Measurements from ENCODE around the gene C4orf54.

The C4orf54 gene

DNA sequence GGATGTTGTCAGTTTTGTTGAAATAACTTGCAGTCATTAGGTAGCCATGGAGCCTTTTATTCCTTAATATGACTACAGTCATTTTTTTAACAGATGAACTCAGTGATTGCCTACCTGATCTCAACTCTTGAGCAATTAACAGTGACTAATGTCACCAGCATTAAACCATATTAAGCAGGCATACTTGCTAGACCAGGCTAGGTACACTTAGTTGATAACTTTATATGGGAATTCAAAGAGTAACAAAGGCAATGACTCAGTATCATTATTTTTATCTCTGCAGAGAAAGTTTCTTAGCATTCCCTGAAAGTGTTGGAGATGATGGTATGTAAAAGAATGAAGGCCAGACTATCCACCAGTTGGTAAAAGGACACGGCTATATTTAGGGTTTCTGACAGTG, at the start of gene C4orf54:
Gene C4orf54 (minus strand): TSS at position 31 of the 400 bp plus-strand sequence. CDS start 3,180 bp downstream, outside the sequence.
- DNase-seq (ENCODE audit: low read depth, low spot score), result no peak

DNA sequence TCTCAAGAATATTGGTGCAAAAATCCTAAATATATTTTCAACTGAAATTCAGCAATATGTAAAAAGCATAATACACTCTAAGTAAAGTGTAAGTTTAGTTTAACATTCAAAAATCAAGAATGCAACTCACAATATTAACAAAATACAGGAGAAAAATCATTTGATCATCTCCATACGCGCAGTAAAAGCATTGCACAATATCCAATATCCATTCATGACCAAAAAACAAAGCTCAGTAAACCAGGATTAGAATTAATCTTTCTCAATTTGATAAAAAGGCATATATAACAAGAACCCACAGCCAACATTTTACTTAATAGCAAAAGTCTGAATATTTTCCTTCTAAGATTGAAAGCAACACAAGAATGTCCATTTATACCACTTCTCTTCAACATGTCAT, 48.3 kb upstream of the C4orf54 start:
- no peak for DNase-seq (ENCODE audit: low read depth, low spot score)

DNA sequence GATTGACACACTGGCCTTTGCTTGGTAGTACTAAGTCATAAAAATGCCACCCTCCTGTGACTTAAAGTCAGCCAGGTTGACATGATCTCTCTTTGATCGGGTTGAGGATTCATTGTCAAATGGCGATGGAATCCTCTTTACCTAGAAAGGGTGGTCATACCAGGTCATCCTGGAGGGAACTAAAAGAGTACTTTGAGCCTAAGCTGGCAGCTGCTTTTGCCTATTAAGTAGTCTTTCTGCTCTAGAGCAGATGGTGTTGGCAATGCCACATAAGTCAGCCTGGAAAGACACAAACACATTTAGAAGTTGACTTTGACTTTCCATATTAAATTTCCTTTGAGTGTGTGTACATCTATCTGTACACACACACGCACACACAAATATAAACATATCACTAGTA, 39.2 kb upstream of the C4orf54 start:
- no peak for DNase-seq (ENCODE audit: low read depth, low spot score)

DNA sequence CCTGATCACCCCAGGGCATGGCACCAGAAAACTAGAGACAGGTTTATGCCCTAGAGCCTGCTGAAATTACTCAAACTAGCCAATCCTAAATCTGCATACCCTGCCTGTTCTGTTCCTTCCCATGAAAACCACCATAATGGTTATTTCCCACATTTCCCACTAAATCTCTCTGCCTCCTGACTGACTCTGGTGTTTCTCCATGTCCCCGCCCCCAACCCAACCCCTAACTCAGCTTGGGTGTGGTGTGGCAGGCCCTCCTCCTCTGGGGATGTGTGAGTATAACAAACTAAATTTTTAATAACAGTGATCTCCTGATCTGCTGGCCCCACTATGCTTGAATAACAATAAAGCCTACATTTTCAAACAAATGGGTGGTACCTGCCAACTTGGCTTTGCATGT, 35.5 kb upstream of the C4orf54 start:
- no peak for DNase-seq (ENCODE audit: low read depth, low spot score)

DNA sequence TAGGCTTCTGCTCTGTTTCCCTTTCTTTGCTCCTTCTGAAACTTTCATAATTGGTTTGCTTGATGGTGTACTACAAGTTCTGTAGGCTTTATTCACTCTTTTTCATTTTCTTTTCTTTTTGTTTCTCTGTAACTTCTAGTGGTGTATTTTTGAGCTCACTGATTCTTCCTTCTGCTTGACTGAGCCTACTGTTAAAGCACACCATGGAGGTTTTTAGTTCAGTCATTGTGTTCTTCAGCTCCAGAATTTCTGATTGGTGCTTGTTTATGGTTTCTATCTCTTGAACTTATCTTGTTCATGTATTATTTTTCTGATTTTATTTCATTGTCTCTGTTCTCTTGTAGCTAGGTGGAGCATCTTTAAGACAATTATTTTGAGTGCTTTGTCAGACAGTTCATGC, 33.4 kb upstream of the C4orf54 start:
- DNase-seq (ENCODE audit: low read depth, low spot score), result no peak

DNA sequence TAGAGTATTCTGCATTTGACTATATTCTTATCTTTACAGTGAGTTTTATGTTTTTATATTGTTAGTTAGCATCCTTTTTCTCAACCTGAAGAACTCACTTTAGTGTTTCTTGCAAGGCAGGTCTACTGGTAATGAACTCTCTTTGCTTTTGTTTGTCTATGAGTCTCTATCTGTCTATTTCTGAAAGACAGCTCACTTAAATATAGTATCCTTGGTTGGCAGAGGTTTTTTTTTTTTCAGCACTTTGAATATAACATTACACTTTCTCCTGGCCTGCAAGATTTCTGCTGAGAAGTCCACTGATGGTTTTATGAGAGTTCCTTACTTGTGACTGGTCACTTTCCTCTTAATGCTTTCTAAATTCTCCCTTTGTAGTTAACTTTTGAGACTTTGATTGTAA, 32.8 kb upstream of the C4orf54 start:
- DNase-seq (ENCODE audit: low read depth, low spot score), result no peak

DNA sequence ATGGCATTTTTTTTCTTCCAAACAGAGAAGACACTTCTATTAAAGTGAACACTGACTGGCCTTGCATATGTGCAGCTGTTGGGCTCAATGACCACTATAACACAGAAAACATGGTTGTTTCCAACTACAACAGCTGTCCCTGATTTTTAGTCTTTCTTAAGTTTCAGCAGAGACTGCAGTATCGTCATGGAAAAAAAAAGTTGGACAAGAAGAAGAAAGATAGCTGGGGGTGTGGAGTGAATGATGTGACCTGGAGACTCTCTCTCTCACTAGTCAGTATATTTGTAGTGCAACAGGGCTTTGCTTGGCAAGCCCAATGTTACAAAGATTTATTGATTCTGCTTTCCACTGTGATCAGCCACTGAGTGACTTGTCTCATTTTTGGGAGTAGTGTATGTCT, 29.5 kb upstream of the C4orf54 start:
- no peak for DNase-seq (ENCODE audit: low read depth, low spot score)

DNA sequence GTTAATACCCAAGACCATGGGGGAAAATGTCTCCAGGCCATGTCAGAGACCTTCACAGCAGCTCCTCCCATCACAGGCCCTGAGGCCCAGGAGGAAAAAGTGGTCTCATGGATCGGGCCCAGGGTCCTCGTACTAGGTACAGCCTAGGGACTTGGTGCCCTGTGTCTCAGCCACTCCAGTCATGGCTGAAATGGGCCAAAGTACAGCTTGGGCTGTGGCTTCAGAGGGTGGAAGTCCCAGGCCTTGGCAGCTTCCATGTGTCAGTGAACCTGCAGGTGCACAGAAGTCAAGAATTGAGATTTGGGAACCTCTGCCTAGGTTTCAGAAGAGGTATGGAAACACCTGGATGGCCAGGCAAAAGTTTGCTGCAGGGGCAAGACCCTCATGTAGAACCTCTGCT, 27.6 kb upstream of the C4orf54 start:
- no peak for DNase-seq (ENCODE audit: low read depth, low spot score)

DNA sequence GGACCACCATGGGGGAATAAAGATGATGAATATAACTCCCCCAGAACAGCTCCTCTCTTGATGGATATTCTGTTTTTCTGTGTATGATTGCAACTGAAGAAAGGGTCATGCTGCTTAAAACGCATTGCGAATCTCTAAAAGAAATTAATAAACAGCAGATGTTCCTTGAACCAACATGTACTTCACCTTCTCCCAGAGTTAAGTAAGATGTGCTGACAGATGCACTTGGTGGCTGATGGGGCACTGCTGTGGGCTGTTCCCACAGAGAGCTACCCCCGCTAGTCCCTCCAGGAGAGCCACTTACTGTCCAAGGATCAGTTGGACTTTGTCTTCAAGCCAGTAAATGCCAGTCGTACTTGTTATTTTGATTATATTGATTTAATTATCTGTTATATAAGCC, 26.3 kb upstream of the C4orf54 start:
- no peak for DNase-seq (ENCODE audit: low read depth, low spot score)

DNA sequence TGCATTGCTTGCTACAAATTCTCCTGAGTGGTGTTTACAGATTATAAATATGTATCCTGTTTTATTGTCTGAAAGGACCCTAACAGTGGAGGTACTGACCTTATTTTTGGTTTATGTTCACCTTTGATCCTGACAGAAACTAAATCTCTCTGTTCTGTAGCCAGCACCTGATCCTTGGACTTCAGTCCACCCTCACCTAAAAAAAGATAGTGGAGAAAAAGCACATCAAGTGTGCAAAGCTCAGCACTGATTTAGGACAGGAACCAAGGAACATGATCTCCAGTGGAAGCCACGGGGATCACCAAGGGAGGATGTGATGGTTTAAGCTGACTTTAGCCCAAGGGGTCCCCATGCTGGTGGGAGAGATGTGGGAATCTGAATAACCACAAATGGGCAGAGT, 22.3 kb upstream of the C4orf54 start:
- no peak for DNase-seq (ENCODE audit: low read depth, low spot score)

DNA sequence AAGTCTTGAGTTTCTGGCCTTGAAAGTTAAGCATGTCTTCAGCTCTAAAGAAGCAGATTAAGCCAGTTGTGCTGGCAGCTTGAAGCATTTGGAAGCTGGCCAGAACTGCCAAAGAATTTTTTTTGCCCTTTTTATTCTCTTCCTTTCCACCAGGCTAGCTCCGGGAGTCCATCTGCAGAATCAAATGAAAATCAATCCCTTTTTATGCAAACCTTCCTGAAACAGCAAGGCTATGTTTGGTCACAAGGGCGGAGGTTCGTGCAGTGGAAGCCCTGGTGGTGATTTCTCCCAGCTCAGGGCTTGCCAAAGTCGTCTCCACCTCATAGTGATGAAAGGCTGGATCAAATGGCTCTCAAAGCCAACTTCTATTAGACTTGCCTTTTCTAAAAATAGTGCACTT, 21.6 kb upstream of the C4orf54 start:
- no peak for DNase-seq (ENCODE audit: low read depth, low spot score)

DNA sequence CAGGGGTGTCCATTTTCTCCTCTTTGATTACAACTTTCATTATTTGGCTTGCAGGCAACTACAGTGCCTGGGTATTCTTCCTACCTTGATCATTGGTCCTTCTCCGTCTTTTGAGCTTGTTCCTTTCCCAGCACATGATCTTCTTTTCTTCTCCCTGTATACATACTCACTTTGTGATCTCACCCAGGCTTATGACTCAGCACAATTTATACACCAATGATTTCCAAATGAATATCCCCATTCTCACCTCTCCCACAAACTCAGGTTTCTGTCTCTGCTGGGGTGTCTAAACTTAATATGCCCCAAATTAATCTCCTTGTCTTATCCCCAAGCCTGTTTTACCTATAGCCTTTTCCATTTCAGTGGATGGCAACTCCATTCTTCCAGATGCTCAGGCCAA, 19.5 kb upstream of the C4orf54 start:
- DNase-seq (ENCODE audit: low read depth, low spot score), result no peak

DNA sequence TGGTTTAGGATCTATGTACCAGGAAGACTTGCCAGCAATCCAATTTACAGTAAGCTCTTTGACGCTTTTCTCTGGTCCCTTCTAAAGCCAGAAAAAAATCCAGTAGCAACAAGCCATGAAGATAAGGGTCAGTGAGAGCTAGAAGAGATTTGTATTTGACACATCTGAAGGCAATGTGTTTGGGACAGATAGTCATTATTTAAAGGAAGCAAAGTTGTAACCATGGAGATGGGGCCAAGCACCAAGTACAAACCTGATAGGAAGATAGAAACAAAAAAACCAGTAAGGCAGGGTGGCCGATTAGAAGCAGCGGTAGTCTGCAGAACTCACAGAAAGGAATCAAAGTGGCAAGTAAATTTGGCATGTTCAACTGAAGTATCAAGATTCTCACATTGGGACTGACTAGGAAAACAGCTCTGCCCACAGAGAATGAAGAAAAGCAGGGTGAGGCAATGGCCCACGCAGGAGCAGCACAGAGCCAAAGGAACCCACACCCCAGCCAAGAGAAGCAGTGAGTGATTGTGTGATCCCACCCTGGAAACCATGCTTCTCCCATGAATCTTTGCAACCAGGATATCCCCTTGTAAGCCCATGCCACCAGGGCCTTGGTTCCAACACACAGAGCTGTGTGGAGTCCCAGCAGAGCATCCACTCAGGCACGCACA, 12.9 kb upstream of the C4orf54 start:
- DNase-seq (ENCODE audit: low read depth, low spot score), result no peak

DNA sequence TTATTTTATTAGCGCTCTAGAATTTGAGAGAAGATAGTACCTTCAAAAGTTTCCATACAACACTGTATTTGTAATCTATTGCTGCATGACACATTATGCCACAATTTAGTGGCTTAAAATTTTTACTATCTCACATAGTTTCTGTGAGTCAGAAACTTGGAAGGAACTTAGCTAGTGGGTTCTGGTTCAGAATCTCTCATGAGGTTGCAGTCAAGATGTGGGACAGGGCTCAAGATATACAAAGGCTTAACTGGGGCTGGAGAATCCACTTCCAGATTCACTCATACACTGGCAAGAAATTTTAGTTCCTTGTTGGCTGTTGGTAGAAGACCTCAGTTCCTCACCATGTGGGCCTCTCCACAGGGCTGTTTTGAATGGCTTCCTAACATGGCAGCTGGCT, 11.5 kb upstream of the C4orf54 start:
- DNase-seq (ENCODE audit: low read depth, low spot score), result no peak

DNA sequence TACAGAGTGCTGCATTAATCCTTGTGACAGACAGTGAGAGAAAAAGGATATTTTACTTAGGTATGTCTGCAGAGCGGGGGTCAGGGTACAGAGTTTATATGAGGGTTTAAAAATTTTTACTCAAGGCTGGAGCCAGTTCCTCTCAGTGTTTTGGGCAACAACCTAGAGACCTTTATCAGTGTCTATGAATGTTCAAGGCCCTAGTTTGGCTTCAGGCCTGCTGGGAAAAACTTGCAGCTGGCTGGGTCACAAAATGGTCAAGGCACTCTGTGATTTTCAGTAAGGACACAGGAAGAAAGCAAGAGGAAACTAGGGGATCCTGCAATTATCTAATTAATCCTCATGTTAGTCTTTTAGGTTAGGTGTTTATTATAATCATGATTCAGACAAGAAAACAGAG, 10.8 kb upstream of the C4orf54 start:
- no peak for DNase-seq (ENCODE audit: low read depth, low spot score)

DNA sequence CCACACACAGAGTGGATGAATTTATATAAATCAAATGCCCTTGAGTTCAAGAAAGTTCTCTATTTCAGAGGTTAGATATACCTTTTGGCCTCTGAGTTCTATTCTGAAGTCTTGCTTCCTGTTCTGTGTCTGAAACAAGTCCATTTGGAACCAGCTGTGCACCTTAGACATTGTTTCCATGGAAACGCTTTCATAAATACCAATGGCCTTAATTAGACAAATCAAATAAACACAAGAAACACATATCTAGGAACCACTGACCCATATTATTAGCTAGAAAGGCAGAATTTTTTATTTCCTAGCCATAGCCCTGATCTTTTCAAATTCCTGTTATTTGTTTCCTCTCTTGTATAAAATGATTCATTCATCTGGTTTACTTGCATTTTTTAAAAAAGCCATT, 8.4 kb upstream of the C4orf54 start:
- no peak for DNase-seq (ENCODE audit: low read depth, low spot score)

DNA sequence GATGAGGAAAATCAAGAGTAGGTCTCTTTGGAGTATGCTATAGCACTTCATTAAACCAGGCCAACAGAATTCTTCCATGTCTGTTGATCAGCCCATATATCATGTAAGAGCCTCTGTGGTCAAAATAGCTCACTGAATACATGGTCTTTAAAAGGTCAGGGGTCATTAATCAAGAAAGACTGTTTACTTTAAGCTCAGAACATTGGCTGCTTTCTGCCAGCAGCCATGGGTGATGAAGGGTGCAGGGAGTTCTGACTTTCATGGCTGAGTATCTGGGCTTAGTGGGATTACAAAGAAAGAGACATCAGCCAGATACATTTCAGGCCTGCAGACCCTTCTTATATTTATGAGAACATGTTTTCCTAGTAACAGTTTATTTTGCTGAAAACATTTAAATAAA, 7.1 kb upstream of the C4orf54 start:
- no peak for DNase-seq (ENCODE audit: low read depth, low spot score)

DNA sequence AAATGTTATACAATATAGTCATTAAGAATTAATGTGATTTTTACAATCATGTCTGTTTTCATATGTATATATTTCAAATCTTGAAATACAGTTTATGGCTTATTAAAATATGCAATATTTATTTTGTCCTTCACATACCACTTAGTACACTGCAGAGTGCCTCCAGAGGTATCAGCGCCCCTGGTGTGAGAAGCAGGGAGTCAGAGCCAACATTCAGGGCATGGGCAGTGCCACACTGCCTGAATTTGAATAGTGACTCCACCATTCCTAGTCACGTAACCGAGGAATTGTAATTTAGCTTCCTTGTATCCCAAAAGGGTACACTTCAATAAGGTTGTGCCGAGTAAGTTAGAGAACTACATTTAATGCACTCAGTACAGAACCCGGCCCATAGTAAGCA, 4.3 kb upstream of the C4orf54 start:
- no peak for DNase-seq (ENCODE audit: low read depth, low spot score)

DNA sequence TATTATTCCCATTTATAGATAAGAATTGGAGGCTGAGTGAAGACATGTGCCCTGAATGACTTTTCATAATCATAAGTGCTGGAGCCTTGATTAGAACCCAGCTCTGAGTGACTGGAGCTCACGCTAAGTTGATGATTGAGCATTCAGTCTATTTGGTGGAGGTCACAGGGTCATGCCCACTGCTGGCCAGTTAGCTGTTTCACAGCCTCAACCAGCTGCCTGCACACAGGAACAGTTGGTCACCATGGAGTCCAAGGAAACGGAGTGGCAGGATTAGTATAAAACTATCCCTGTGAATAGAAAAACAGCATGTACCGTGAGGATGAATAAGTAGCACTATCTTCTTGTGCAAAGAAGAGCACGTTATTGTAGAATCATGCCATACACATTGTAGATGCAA, 1.0 kb upstream of the C4orf54 start:
- no peak for DNase-seq (ENCODE audit: low read depth, low spot score)

DNA sequence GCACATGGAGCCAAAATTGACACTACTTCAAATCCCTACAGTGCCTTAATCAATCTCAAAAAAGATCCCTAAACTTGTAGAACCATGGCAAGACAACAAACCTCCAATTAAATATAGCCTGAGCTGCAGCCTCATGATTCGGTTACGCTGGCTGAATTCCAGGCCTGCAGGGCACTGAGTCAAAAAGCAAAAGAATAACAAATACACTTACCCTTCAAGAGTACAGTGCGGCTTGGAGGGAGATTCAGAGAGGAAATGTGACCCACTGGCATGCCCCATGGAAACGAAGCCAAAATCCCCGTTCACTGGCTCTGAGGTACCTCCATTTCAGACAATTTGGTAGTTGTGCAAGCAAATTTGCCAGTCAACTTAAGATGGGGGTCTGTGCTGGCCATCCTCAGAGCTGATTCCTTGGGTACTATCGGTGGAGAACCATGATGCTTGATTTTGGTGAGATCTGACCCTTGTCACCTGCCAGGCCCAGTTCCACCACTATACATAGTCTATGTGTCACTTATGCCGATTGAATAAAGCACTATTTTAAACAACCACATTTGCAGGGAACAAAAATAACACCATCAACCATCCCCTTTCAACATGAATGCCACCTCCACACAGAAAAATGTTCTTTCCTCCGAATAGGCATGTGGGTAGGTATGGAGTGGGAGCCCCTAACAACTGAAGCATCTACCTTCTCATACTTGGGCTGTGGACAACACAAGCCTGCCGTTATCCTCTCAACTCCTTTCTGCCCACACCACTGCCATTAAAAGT, 2.1 kb downstream of the C4orf54 start:
- DNase-seq (ENCODE audit: low read depth, low spot score), result no peak

DNA sequence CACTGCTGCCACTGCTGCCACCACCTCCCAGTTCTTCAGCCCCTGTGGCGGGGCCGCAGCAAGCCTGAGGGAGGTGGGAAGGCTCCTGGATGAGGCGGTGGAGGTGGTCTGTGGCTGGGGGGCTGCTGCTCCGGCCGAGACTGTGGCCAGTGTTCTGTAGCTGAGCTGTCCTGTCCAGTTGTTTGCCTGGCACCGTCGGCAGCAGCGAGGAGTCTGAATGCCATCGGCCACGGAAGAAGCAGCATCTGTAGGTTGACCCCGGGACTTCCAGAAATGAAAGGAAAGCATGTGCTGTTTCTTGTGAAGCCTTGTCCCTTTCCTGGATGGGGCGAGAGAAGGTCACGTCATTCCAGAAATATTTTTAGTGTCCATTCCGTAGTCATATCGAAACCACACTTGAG, 3.3 kb downstream of the C4orf54 start:
- no peak for DNase-seq (ENCODE audit: low read depth, low spot score)

DNA sequence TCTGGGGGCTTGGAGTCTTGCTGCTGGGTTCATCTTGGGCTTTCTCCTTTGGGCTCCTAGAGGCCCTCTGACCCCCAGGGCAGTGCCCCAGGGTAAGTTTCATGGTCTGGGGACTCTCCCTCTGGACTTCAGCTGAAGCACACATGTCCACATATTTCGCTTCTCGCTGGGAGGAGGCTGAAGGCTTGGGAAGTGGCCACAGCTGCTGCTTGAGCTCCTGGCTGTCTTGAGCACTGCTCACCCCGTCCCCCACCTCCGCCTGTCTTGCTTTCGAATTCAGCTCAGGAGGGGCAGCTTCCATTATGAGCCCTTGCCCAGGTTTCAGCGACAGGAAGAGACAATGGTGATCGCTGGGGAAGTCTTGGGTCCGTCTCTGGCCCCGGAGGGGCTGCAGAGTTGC, 3.7 kb downstream of the C4orf54 start:
- no peak for DNase-seq (ENCODE audit: low read depth, low spot score)

DNA sequence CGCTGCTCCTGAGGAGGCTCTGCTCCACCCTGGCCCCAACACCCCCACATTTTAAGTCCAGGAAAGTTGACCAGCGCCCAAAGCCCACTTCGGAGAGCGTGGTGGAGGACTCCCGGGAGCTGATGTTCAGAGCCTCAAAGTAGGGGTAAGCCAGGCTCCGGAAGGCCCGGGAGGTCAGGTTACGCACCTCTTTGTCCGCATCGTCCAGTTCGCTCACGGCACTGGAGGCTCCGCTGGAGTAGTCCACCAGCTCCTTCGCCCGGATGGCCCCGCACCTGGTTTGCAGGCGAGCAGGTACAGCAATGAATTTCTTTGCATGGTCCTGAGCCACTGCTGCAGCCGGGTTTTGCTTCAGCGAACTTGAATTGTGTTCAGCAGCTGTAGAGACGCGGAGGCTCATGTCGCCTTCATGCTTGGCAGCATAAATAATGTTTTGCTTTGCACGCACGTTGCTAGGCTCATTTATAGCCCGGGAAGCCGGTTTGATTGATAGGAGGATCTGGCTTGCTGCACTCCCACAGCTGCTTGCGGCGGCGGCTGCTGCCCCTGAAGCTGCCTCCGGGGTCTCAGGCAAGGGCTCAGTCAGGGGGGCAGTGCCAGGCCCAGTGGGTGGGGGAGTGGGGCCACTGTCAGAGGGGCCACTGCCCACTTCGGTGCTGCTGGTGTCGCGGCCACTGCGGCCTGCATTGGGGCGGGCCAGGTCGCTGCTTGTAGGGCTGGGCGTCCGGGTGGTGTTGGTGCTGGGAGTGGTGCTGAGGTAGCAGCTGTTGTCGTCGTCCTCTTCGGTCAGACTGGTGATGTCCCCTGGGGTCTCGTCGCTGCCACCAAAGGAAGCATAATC, 4.8 kb downstream of the C4orf54 start:
- DNase-seq (ENCODE audit: low read depth, low spot score), result no peak

Measured in iPS DF 19.7 (cell line).